PC-3 (cell line): ENCODE measurements around the gene BRIP1.

ENCODE experiments used
- EZH2 ChIP-seq: fragments of 300-600 bp; sonication (generic); IDR thresholded peaks from one replicate; pipeline ENCODE4 v1.6.1; 2017; ENCODE audit warnings: antibody characterized with exemption, mild to moderate bottlenecking, low read length; ENCODE audit not compliant: unreplicated experiment
- EZH2phosphoT487 ChIP-seq: fragments of 300-600 bp; sonication (generic); IDR thresholded peaks from 2 replicates; pipeline ENCODE4 v1.6.1; 2018; ENCODE audit warnings: mild to moderate bottlenecking, antibody characterized with exemption, low read length, borderline replicate concordance
- TF ChIP-seq, protein P1 (sequence below): fragments of 300-600 bp; sonication (generic); conservative IDR thresholded peaks from 2 replicates; pipeline ENCODE4 v1.5.1; 2017; ENCODE audit warnings: antibody characterized with exemption, low read depth, mild to moderate bottlenecking, low read length

DNA sequence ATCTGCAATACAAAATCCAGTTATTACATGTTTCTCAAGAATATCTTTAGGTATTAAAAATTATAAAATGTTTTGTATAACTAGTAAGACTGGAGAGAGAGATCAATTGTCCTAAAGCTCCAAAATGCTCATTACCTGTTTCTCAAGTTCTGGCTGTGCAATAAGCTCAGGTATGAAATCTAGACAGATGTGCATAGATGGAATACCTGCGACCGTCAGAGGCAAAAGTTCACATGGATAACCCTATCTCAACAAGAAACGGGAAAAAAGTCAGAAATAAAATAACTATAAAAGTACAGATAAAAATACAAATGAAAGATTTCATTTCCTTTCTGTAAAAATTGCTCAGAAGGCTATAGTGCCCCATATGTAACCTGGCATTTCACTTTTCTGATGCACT, 5.8 kb upstream of the BRIP1 start:
- TF ChIP-seq EZH2: no peak
- TF ChIP-seq, protein P1, sequence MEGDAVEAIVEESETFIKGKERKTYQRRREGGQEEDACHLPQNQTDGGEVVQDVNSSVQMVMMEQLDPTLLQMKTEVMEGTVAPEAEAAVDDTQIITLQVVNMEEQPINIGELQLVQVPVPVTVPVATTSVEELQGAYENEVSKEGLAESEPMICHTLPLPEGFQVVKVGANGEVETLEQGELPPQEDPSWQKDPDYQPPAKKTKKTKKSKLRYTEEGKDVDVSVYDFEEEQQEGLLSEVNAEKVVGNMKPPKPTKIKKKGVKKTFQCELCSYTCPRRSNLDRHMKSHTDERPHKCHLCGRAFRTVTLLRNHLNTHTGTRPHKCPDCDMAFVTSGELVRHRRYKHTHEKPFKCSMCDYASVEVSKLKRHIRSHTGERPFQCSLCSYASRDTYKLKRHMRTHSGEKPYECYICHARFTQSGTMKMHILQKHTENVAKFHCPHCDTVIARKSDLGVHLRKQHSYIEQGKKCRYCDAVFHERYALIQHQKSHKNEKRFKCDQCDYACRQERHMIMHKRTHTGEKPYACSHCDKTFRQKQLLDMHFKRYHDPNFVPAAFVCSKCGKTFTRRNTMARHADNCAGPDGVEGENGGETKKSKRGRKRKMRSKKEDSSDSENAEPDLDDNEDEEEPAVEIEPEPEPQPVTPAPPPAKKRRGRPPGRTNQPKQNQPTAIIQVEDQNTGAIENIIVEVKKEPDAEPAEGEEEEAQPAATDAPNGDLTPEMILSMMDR: no peak
- TF ChIP-seq EZH2phosphoT487: no peak
